K562 (cell line): ENCODE results near the gene ASIC3. TPM values are rescaled to one million over a fixed set of nuclear protein-coding genes. Genes with fewer than 3 reads are reported as not detected.

Source experiments
- BCLAF1 ChIP-seq, 2 experiments: fragments of 450-650 bp in 1 of 2; IDR thresholded peaks; 2 replicates each; pipeline ENCODE4 v1.6.1; 2011 to 2017; ENCODE audit warnings: low read depth in 2 of 2, antibody characterized with exemption in 1 of 2, borderline replicate concordance in 1 of 2, low read length in 1 of 2, mild to moderate bottlenecking in 1 of 2, mixed read lengths in 1 of 2; ENCODE audit not compliant: control insufficient read depth in 1 of 2
- BRD4 ChIP-seq: fragments of 200-600 bp; sonication (generic); IDR thresholded peaks from 2 replicates; pipeline ENCODE4 v1.6.1; 2017; ENCODE audit warnings: inconsistent platforms
- CHD2 ChIP-seq: IDR thresholded peaks from 2 replicates; pipeline ENCODE4 v1.6.1; 2011; ENCODE audit warnings: low read depth, low read length
- CUX1 ChIP-seq: fragments of 200-800 bp; sonication (Bioruptor generic); IDR thresholded peaks from 2 replicates; pipeline ENCODE4 v1.6.1; 2016; ENCODE audit warnings: missing genetic modification characterization, missing compliant biosample characterization
- NFXL1 ChIP-seq: fragments of 450-650 bp; formaldehyde crosslinking; IDR thresholded peaks from 2 replicates; pipeline ENCODE4 v1.4.0; 2021; ENCODE audit warnings: mild to moderate bottlenecking
- NR0B1 ChIP-seq: fragments of 450-650 bp; IDR thresholded peaks from one replicate; pipeline ENCODE4 v1.6.1; 2018; ENCODE audit warnings: mild to moderate bottlenecking, moderate library complexity; ENCODE audit not compliant: partially characterized antibody
- NR4A1 ChIP-seq, 2 experiments: fragments of 250-450 bp in 1 of 2; fragments of 450-650 bp in 1 of 2; sonication (Bioruptor Pico) in 1 of 2; IDR thresholded peaks; 2 replicates each; pipeline versions ENCODE4 v1.4.0 to v1.6.1; 2016 to 2020; ENCODE audit warnings: mild to moderate bottlenecking in 2 of 2, missing compliant biosample characterization in 1 of 2, missing genetic modification characterization in 1 of 2, moderate library complexity in 1 of 2
- RREB1 ChIP-seq: fragments of 250-450 bp; sonication (Bioruptor Pico); IDR thresholded peaks from 2 replicates; pipeline ENCODE4 v1.4.0; 2020
- XRCC4 ChIP-seq: IDR thresholded peaks from one replicate; pipeline ENCODE4 v1.6.1; 2011; ENCODE audit not compliant: insufficient read depth, insufficient read length; ENCODE audit errors: extremely low read depth
- polyA plus RNA-seq, 8 experiments: library from polyadenylated mRNA; depleted of rRNA in 4 of 8; stranded (reverse) in 5 of 8; unstranded in 3 of 8; fragments of >200 nt; fragmentation: Nextera tagmentation in 2 of 8; fragmentation: Illumina TruSeq in 1 of 8; extraction: Ambion mirVana in 2 of 8; extraction: Trizol in 1 of 8; gene quantifications; 2 replicates each; pipeline versions ENCODE4 v1.2.1 to v1.2.3, GENCODE V29; 2011 to 2014; ENCODE audit warnings: inconsistent platforms in 1 of 8, missing spikeins in 1 of 8
- total RNA-seq, 7 experiments: library from RNA; depleted of rRNA in 6 of 7; stranded (reverse); fragments of >200 nt in 6 of 7; fragmentation: Illumina TruSeq in 2 of 7; extraction: Trizol in 2 of 7; gene quantifications; 2 replicates each; pipeline versions ENCODE4 v1.2.1 to v1.2.3, GENCODE V29; 2011 to 2021; ENCODE audit warnings: low replicate concordance in 1 of 7

ASIC3 gene
- total and polyA plus RNA-seq, 9 of the 15 experiments (the other 6 are each of a cell fraction or from before 2014, with no cell fraction given): 0.11 to 5.0 (median 0.87) TPM

GRCh38 chr7:151080522-151081169 is 32.3 kb downstream of the ASIC3 start, which contains the start of gene FASTK (continued):
- TF ChIP-seq BCLAF1 (IDR thresholded peaks at IDR 0.05; ENCODE audit: borderline replicate concordance in 1 of 2, control insufficient read depth in 1 of 2, low read depth in 2 of 2, low read length in 1 of 2): 0 out of 4 replicates have a peak, but pooled peaks of 1 of the 2 experiments have one; percentile 39
- peak; percentile 94 for TF ChIP-seq BRD4
- peak; percentile 6; the same call in 1 of the 2 replicates for TF ChIP-seq RREB1 (CRISPR knock-in tag)
- TF ChIP-seq CHD2: peak; percentile 54; the same call in 1 of the 2 replicates
- TF ChIP-seq CUX1: no peak
- no peak for TF ChIP-seq NR0B1
- no peak for TF ChIP-seq NFXL1 (CRISPR knock-in tag)
- no peak for TF ChIP-seq NR4A1 (CRISPR knock-in tag; IDR thresholded peaks at IDR 0.05)
- no peak for TF ChIP-seq NR4A1 (tag; IDR thresholded peaks at IDR 0.05)
- no peak for TF ChIP-seq XRCC4
